GM18526 (cell line): Measurements from ENCODE around the gene IBA57.

ENCODE experiments used
- POLR2A ChIP-seq: IDR thresholded peaks from 3 replicates; pipeline ENCODE4 v1.6.1; 2011; ENCODE audit not compliant: insufficient read length; ENCODE audit errors: extremely low read depth

The IBA57 gene

DNA sequence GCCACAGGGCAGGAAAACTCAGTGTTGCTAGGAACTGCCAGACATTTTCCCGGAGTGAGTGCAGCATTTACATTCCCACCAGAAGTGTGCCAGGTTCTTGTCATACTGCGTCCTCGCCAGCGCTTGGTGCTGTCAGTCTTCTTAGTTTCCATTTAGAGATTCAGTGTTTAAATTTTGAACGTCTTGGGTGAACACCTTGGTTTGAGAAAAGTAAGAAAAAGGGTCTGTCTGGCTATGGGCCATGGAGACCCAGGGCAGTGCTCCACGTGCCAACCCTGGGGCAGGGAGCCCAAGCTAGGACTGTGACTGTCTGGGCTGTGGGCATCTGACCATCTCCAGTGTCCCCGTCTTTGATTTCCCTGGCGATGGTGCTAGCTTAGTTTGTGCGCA lies 16.0 kb downstream of the IBA57 start:
- no peak for TF ChIP-seq POLR2A

DNA sequence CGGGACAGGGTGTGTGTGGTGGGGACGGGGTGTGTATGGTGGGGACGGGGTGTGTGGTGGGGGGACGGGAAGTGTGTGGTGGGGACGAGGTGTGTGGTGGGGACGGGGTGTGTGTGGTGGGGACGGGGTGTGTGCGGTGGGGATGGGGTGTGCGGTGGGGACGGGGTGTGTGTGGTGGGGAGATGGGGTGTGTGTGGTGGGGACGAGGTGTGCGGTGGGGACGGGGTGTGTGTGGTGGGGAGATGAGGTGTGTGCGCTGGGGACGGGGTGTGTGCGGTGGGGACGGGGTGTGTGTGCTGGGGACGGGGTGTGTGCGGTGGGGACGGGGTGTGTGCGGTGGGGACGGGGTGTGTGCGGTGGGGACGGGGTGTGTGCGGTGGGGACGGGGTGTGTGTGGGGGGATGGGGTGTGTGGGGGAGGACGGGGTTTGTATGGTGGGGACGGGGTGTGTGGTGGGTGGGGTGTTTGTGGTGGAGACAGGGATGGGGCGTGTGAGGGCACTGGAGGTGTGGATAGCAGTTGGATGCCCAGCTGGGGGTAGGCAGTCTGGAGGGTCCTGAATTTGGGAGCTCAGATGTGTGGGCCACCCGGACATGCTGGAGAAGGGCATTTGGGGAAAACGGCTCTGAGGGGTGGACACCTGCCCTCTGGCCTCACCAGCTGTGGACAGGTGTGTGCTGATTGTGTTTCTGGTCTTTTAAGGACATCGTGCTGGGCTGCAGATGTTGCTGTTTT lies 16.9 kb downstream of the IBA57 start:
- TF ChIP-seq POLR2A, result no peak

DNA sequence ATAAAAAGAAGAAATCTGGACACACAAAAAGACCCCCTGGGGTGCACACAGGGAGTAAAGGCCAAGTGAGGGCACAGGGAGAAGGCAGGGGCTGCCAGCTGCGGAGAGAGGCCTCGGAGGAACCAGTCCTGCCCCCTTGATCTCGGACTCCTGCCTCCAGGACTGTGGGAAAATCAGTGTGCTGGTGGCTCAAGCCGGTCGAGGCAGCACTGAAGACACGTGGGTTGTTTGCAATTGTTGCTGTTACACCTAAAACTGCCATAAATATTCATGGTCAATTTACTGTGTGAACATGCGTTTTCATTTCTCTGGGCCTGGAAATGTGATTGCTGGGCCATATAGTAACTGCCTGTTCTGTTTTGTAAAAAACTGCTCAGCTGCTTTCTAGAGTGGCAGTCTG lies 18.5 kb downstream of the IBA57 start:
- TF ChIP-seq POLR2A, result no peak

DNA sequence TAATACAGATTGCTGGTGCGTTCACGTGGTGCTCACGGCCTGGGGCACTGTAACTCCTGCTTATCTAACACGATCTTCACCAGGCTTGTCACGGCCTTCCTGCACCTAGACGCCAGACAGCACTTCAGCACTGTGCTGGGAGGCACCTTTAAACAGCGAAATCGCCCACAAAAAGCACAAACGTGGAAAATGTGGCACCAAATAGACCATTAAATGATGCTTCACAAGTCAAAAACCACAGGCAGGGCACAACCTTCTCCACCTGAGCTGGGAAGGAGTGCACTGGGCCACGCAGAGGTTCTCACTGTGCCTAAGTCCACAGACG lies 20.0 kb downstream of the IBA57 start:
- TF ChIP-seq POLR2A, result no peak

DNA sequence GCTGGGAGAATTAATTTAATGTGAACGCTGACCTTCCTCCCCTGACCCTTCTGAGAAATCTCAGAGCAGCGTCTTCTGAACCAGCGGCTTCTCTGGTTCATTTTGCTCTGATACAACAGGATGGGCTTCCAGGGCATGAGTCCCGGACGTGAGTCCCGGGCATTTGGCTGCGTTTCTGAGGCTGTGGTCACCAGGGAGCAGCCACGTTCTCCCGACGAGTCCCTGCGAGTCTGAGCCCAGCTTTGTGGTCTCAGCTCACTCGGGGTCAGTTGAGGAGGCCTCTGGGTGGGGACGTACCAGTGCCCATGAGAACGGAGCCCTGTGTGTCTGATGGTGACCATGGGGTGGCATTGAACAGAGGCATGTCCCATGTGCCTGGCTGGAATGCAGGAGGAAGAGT lies 24.6 kb downstream of the IBA57 start:
- TF ChIP-seq POLR2A, result no peak

DNA sequence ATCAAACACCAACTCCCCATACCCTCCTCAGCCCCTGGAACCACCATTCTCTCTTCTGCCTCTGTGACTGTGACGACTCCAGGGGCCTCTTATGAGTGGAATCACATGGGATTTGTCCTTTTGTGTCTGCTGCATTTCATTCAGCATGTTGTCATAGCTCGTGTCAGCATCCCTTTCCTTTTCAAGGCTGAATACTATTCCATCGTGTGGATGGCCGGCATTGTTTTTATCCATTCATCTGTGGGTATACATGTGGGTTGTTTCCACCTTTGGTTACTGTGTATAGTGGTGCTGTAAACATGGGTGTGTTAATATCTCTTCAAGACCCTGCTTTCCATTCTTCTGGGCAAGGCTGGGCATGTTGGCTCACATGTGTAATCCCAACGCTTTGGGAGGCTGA lies 25.2 kb downstream of the IBA57 start:
- TF ChIP-seq POLR2A, result no peak

DNA sequence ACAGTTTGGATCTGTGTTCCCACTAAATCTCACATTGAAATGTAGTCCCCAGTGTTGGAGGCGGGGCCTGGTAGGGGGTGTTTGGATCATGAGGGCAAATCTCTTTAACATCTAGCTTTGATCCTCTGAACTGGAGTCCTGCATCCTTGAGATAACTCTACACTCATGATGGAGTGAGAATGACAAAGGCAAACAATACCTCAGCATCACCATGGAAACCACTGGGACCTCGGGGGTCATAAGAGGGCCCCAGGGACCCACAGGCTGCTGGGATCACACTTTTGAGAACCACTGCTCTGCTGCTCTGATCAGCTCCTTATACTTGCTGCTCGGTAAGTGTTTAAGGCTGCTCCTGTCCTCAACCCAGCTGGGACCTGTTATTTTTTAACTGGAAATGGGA lies 28.8 kb downstream of the IBA57 start:
- TF ChIP-seq POLR2A, result no peak

DNA sequence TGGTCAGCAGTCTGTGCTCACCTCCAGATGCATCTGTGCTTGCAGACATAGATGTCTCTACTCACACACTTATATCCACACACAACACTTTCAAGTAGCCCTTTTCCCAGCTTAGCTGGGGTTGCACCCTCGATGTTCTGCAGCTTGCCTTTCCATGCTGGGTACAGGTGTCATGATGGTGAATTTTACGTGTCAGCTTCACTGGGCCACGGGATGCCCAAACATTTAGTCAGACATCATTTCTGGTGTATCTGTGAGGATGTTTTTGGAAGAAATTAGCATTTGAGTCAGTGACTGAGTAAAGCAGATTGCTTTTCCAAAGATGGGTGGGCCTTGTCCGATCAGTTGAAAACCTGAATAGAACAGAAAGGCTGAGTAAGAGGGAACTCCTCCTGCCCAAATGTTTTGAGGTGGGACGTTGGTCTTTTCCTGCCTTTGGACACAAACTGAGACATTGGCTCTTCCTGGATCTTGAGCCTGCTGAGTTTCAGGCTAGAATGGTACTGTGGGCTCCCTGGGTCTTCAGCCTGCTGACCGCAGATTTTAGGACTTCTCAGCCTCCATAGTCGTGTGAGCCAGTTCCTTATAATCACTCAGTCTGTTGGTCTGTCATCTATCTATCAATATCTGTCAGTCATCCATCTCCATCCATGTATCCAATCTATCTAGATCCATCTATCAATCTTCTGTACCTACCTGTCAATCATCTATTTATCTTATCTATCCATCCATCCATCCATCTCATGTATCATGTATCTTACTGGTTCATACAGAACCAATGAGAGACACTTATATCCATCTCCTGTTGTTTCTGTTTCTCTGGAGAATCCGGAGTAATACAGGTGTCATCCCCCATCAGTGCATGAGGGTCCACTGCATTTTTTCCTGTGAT lies 29.6 kb downstream of the IBA57 start:
- no peak for TF ChIP-seq POLR2A

DNA sequence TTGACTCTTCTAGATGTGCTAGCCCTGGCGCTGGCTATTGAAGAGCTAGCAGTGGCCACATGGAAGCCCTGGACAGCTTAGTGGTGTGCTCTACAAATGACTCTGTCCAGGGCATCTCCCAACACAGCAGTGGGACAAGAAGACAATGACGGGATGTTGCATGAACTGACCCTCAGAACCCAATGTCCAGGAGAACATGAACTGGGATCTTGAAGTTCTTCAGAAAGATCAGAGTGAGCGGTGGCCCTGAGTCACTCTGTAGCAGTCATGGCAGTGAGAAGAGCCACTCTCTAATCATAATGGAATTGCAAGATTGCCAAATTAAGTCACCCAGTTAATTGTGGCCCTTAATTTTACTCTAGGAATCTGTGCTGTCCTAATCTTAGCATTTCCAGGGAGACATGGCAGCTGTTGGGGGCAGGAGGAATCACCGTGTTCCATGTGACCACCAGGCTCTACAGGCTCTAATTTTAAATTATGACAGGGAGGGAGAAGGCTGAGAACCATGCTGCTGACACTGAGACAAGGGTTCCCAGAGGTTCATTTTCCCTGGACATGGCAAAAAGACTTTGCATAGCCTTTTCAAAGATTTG lies 32.0 kb downstream of the IBA57 start:
- no peak for TF ChIP-seq POLR2A

DNA sequence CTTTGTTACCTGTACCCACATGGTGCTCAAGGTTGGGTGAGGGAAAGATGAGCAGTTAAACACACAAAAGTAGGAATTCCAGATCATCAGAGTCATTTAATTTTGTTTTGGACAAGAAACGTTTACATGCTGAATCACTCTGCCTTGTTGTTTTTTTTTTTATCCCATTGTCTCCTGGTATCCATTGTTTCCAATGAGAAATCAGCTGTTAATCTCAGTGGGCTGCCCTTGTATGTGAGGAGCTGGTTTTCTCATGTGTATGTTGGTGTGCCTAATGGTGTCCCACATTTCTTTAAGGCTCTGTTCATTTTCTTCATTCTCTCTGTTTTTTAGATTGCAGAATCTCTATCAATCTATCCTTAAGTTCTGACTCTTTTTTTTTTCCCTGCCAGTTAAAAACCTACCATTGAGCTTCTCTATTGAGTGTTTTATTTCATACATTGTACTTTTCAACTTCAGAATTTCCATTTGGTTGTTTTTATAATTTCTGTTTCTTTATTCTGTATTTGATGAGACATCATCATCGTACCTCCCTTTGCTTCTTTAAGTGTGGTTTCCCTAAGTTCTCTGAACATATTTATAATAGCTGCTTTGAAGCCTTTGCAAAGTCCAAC lies 33.5 kb downstream of the IBA57 start:
- TF ChIP-seq POLR2A, result no peak

DNA sequence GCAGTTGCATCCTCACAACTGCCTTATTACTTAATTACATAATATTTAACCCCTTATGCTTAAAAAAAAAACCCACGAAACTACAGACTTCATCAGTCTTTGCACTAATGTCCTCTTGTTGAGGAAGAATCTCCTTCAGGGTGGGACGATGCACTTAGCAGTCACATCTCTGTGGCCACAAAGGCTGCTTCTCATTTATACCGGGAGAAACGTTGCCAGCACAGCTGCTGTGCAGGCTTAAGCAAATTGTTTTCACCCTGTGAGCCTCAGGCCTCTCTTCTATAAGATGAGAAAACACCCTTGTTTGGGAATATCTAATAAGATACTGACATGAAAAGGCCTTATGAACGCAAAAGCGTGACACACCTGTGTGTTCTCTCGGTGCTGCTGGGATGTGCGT lies 39.4 kb downstream of the IBA57 start:
- TF ChIP-seq POLR2A, result no peak

DNA sequence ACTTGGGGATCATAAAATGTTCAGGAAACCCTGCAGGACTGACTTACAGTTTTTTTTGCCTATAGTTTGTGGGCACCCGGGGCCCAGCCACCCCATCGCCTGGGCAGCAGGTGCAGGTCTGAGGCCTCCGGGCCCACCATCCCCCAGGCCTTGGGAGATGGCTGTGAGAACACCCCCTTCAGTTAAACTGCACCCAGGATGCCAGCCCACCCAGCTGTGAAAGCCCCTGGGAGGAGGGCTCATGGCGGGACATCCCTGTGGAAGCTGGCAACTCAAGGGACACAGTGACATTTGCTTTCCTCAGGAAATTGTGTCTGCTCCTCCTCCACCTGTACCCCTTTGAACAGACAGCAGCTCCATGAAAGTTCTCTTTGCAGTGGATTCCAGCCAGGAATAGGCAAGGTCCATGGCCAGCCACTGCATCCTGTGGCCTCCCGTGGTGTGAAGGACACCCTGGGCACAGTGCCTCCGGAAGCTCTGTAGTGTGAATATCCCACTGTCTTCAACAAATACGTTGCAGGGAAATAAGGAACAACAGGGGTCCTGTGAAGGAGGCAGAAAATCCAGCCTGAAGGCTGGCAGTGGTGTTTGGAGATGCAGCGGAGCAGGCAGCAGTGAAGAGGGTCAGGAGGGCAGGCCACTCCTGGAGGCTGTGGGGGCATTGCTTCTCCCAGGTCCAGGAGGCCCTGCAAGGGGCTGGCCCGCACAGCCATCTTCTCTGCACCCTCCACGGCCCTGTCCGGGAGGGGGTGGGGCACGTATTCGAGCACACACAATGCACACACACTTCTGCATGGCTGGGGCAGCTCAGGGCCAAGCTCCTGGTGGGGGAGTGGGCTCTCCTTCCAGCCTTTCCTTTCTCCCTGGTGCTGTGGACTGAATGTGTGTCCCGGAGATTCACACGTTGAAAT lies 40.2 kb downstream of the IBA57 start:
- TF ChIP-seq POLR2A, result no peak

DNA sequence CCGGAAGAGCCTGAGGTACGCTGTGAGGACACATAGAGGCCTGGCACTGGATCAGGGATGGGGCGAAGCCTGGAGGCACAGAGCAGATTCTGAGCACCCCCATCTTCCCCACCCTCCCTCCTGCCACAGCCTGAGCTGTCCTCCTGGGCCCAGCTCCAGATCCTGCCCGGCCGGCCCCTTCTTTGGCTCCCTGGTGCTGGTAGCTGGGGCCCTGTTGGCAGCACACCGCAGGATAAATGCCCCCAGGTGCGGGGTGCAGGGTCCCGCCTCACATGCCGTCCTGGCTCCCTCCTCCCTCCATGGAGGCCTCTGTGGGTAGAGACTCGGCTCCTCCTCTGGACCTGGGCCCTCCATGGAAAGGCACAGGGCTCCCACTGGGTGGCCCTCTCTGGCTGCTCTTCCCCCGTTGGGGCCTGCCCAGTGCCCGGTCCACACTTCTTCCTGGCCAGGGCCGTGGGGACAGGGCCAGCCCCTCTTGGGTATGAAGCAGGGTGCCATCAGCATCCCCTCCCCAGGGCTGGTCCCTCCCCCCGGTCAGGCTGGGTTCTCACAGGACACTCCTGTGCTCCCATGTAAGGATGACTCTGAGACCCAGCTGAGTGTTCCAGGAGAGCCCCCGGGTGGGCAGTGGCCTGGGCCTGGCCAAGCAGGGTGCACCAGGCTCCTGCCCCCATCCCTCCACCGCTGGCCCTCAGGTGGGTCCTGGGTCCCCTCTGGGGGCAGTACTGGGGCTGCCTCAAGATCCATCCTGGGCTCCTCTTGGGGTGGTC lies 41.2 kb downstream of the IBA57 start:
- TF ChIP-seq POLR2A, result no peak

DNA sequence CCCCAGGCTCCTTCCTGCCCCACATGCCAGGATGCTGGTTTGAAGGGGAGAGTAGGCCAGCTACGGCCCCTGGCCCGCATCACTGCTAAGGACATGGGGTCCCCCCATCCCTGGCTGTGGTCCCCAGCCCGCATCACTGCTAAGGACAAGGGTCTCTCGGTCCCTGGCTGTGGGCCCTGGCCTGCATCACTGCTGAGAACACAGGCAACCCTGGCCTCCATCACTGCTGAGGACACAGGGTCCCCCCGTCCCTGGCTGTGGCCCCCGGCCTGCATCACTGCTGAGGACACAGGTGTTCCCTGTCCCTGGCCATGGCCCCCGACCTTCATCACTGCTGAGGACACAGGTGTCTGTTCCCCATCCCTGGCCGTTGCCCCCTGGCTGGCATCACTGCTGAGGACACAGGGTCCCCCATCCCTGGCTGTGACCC lies 41.8 kb downstream of the IBA57 start:
- no peak for TF ChIP-seq POLR2A
